HFFc6 (cell line): Measurements from ENCODE around the gene RRAD. TPM values are rescaled to one million over a fixed set of nuclear protein-coding genes. Genes with fewer than 3 reads are reported as not detected.
"Not testable (repeated sequence)": the region's sequence is repeated elsewhere in the genome, so short reads cannot be mapped to it uniquely, and the experiment has no call there.

Experiments
- DNase-seq: peaks from one replicate; pipeline ENCODE4 v3.0.0-alpha.2; 2018
- H3K27ac Mint-ChIP-seq: 2 replicates; pipeline ENCODE4 v1.8.0; 2020; ENCODE audit warnings: mild to moderate bottlenecking, mixed read lengths
- H3K27me3 Mint-ChIP-seq: 2 replicates; pipeline ENCODE4 v1.8.0; 2021; ENCODE audit warnings: mild to moderate bottlenecking, moderate library complexity, mixed read lengths; ENCODE audit not compliant: insufficient read depth
- H3K36me3 Mint-ChIP-seq: 2 replicates; pipeline ENCODE4 v1.8.0; 2021; ENCODE audit warnings: low read depth, mixed read lengths
- H3K4me1 Mint-ChIP-seq: 2 replicates; pipeline ENCODE4 v1.8.0; 2020; ENCODE audit warnings: low read depth, mixed read lengths
- H3K4me3 Mint-ChIP-seq: 2 replicates; pipeline ENCODE4 v1.8.0; 2020; ENCODE audit warnings: mild to moderate bottlenecking, moderate library complexity, mixed read lengths
- H3K9me3 Mint-ChIP-seq: 2 replicates; pipeline ENCODE4 v1.8.0; 2020; ENCODE audit warnings: mild to moderate bottlenecking, mixed read lengths
- total RNA-seq, 6 experiments: library from RNA; stranded (reverse); fragmentation: NEBNext Ultra II Directional; extraction: Animal tissue kit (Norgen Biotek cat#: 25700); gene quantifications; 2 replicates in 1 of 6; 3 replicates in 5 of 6; pipeline ENCODE4 v1.2.3, GENCODE V29; 2021
- TF ChIP-seq, protein P1 (sequence below): fragments of 200-600 bp; sonication (generic); IDR thresholded peaks from 2 replicates; pipeline ENCODE4 v1.5.0; 2021; ENCODE audit warnings: antibody characterized with exemption, mild to moderate bottlenecking

The RRAD gene
- total RNA-seq, 6 experiments from 2014 or later: 0.52 to 2.0 (median 1.5) TPM

DNA sequence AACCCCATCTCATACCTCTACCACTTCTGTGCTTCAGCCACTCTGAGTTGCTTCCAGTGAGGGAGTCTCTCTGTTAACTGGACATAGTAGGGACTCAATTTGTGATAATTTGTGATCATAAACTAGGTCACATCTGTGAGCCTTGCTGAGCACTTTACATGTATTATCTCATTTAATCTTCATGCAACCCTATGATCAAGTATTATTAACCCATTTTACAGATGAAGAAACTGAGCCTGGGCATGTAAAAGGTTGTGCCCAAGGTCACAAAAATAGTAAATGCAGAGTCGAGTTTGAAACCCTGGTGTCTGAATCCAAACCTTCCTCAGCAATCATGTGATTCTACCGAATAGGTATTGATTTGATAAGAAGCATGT is 26.4 kb downstream of the RRAD start:
- TF ChIP-seq, protein P1, sequence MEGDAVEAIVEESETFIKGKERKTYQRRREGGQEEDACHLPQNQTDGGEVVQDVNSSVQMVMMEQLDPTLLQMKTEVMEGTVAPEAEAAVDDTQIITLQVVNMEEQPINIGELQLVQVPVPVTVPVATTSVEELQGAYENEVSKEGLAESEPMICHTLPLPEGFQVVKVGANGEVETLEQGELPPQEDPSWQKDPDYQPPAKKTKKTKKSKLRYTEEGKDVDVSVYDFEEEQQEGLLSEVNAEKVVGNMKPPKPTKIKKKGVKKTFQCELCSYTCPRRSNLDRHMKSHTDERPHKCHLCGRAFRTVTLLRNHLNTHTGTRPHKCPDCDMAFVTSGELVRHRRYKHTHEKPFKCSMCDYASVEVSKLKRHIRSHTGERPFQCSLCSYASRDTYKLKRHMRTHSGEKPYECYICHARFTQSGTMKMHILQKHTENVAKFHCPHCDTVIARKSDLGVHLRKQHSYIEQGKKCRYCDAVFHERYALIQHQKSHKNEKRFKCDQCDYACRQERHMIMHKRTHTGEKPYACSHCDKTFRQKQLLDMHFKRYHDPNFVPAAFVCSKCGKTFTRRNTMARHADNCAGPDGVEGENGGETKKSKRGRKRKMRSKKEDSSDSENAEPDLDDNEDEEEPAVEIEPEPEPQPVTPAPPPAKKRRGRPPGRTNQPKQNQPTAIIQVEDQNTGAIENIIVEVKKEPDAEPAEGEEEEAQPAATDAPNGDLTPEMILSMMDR: no peak
- no peak overlapping the region for H3K4me3 Mint-ChIP-seq
- no peaks in the 10 kb centered on the region for H3K9me3 Mint-ChIP-seq
- no peak for DNase-seq
- peaks cover 58% of the 10 kb centered on the region for H3K4me1 Mint-ChIP-seq
- H3K27ac Mint-ChIP-seq: peak overlapping the region; percentile 48; the same call in 1 of the 2 replicates
- H3K36me3 Mint-ChIP-seq: no peaks in the 10 kb centered on the region
- H3K27me3 Mint-ChIP-seq: peaks cover 4% of the 10 kb centered on the region

DNA sequence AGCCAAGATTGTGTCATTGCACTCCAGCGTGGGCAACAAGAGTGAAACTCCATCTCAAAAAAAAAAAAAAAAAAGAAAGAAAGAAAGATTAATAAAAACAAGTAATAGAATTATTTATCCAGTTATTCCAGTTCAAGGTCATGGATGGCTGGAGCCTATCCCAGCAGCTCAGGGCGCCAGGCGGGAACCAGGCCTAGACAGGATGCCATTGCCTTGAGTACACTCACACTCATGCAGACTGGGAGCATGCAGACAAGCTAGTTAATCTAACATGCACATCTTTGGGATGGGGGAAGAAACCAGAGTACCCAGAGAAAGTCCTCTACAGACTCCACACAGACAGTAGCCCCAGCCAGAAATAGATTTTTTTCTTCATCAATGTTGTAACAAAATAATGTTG is 27.1 kb downstream of the RRAD start:
- no peak overlapping the region for H3K4me3 Mint-ChIP-seq
- DNase-seq: peak; percentile 69

DNA sequence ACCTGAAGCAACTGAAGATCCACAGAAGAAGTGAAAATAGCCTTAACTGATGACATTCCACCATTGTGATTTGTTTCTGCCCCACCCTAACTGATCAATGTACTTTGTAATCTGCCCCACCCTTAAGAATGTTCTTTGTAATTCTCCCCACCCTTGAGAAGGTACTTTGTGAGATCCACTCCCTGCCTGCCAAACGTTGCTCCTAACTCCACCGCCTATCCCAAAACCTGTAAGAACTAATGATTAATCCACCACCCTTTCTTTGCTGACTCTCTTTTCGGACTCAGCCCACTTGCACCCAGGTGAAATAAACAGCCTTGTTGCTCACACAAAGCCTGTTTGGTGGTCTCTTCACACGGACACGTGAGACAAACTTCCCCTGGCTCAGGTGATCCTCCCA is 28.7 kb downstream of the RRAD start:
- peaks cover 58% of the 10 kb centered on the region for H3K4me1 Mint-ChIP-seq
- not testable (repeated sequence) for H3K27me3 Mint-ChIP-seq, H3K4me3 Mint-ChIP-seq, H3K27ac Mint-ChIP-seq, DNase-seq, H3K9me3 Mint-ChIP-seq, H3K36me3 Mint-ChIP-seq

More for the DNA sequence above, 27.1 kb downstream of the RRAD start:
- Mint-ChIP-seq H3K27me3 (peaks cover 4% of the 10 kb centered on the region), H3K4me1 (peaks cover 58% of the 10 kb centered on the region), H3K9me3 (no peaks in the 10 kb centered on the region), H3K27ac (no peak overlapping the region), H3K36me3 (no peaks in the 10 kb centered on the region)
- TF ChIP-seq, protein P1: no peak

DNA sequence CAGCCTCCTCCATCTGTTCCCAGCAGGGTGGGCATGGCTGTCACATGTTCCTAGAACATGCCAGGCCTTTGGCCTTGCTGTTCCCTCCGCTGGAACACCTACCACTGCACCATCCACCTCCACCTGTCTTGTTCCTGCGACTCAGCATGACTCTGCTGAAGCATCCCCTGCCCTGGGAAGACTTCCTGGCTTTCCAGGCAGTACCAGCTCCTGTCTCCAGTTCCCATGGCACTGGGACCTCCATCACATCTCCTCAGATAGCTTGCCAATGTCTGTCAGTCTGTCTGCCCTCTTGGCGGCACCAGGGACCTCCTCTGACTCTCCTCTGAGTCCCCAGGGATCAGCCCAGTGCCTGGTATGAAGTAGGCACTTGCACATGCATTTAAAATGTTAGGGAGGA is 29.3 kb downstream of the RRAD start:
- Mint-ChIP-seq H3K4me1 (peaks cover 56% of the 10 kb centered on the region), H3K36me3 (no peaks in the 10 kb centered on the region), H3K27me3 (peaks cover 4% of the 10 kb centered on the region), H3K9me3 (no peaks in the 10 kb centered on the region), H3K27ac (no peak overlapping the region; the same call in 1 of the 2 replicates), H3K4me3 (no peak overlapping the region)
- no peak for DNase-seq
- TF ChIP-seq, protein P1: no peak

DNA sequence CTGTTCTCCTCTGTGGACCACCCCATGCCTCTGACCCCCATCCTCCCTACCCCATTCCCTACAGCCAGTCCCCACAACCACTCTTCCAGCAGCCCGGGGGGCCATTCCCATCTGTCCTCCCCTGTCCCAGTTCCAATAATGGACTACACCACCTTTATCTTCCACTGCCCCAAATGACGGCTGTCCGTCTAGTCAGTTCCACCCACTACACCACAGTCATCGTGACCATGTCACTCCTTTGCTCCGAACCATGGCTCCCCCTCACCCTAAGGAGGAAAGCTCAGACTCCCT is 29.7 kb downstream of the RRAD start:
- Mint-ChIP-seq H3K36me3 (no peaks in the 10 kb centered on the region), H3K27ac (no peak overlapping the region)

DNA sequence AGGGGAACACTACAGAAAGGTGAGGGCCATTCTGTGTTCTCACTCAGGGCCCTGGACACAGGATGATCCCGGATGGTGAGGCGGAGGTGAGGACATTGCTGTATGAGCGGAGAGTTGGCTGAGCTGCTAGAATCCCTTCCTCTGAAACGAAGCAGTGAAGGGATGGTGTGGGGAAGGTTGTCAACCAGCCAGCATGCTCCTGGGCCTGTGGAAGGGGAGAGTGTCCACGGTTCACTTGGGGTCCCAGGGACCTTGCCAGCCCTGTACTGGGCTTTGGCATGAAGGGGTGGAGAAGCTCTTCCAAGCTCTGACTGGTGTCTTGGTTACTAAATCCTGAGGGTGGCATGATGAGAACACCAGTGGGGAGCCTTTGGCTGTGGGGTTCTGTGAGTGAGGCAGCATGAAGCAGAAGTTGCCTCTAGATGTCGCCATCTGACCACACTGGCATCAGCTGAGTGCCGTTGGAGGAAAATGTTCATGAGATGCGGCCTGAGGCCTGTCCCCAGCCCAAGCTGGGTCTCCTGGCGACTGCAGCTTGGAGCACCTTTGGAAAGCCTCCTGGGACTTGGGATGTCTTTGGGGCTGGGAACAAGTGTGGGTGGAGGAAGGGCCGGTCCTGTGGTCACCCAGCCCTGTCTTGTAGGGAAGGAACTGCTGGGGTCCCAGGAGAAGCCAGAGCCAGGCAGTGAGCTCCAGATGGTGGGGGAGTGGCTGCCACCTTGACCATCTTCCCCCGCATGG is 30.2 kb downstream of the RRAD start:
- peak; percentile 71 for DNase-seq
- TF ChIP-seq, protein P1: peak; percentile 91
- H3K27me3 Mint-ChIP-seq: peaks cover 4% of the 10 kb centered on the region

More for the DNA sequence above, 29.7 kb downstream of the RRAD start:
- Mint-ChIP-seq H3K4me1 (peaks cover 53% of the 10 kb centered on the region), H3K9me3 (no peaks in the 10 kb centered on the region), H3K27me3 (peaks cover 4% of the 10 kb centered on the region), H3K4me3 (no peak overlapping the region)
- DNase-seq: no peak
- TF ChIP-seq, protein P1: no peak

More for the DNA sequence above, 30.2 kb downstream of the RRAD start:
- peaks cover 48% of the 10 kb centered on the region for H3K4me1 Mint-ChIP-seq
- no peaks in the 10 kb centered on the region for H3K9me3 Mint-ChIP-seq
- no peaks in the 10 kb centered on the region for H3K36me3 Mint-ChIP-seq
- no peak overlapping the region for H3K4me3 Mint-ChIP-seq
- H3K27ac Mint-ChIP-seq: no peak overlapping the region; the same call in 1 of the 2 replicates
